ENCODE data around the gene YY1AP1.

DNA sequence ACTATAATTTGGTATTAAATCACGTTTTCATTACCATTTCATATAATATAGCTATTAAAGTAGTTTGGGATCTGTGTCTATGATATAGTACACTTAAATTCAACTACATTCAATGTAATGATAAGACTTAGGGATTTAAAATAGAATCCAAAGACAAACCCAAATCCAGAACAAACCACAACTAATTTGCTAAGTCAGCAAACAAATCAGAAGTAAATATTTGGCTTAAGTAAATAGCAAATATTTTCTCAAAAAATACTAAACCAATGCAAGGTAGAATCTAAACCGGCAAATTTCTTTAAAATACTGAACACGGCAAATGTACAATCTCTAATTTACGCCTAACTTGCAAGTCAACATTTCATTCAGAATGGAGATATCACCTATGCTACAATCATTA is 16.8 kb downstream of the YY1AP1 start:
- TF ChIP-seq, protein P1, sequence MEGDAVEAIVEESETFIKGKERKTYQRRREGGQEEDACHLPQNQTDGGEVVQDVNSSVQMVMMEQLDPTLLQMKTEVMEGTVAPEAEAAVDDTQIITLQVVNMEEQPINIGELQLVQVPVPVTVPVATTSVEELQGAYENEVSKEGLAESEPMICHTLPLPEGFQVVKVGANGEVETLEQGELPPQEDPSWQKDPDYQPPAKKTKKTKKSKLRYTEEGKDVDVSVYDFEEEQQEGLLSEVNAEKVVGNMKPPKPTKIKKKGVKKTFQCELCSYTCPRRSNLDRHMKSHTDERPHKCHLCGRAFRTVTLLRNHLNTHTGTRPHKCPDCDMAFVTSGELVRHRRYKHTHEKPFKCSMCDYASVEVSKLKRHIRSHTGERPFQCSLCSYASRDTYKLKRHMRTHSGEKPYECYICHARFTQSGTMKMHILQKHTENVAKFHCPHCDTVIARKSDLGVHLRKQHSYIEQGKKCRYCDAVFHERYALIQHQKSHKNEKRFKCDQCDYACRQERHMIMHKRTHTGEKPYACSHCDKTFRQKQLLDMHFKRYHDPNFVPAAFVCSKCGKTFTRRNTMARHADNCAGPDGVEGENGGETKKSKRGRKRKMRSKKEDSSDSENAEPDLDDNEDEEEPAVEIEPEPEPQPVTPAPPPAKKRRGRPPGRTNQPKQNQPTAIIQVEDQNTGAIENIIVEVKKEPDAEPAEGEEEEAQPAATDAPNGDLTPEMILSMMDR (IDR thresholded peaks at IDR 0.05; ENCODE audit: insufficient read depth, low read depth, low read length) = no peak
- no peak for TF ChIP-seq EZH2 (IDR thresholded peaks at IDR 0.05; ENCODE audit: insufficient read depth, low read length)
